H9 (cell line): ENCODE data around the gene SDR39U1. TPM values are rescaled to one million over a fixed set of nuclear protein-coding genes. Genes with fewer than 3 reads are reported as not detected.

ENCODE experiments used
- DNase-seq: peaks from one replicate; pipeline ENCODE4 v3.0.0-alpha.2; 2017
- H2AFZ ChIP-seq: one replicate; pipeline ENCODE4 v1.6.1; 2013; ENCODE audit warnings: mild to moderate bottlenecking, low read length, control low read depth, moderate library complexity
- H2AK5ac ChIP-seq: 2 replicates; pipeline ENCODE4 v1.6.1; 2013; ENCODE audit warnings: low read length, control low read depth, mixed read lengths; ENCODE audit not compliant: insufficient read length
- H2BK120ac ChIP-seq: one replicate; pipeline ENCODE4 v1.6.1; 2013; ENCODE audit warnings: low read depth, mild to moderate bottlenecking, low read length, control low read depth, inconsistent platforms; ENCODE audit not compliant: poor library complexity, severe bottlenecking
- H2BK12ac ChIP-seq: 2 replicates; pipeline ENCODE4 v1.6.1; 2013; ENCODE audit warnings: low read length, control low read depth, mixed read lengths, low read depth; ENCODE audit not compliant: insufficient read length
- H2BK15ac ChIP-seq: 2 replicates; pipeline ENCODE4 v1.6.1; 2013; ENCODE audit warnings: low read depth, low read length, control low read depth
- H2BK20ac ChIP-seq: one replicate; pipeline ENCODE4 v1.6.1; 2013; ENCODE audit warnings: low read depth, mild to moderate bottlenecking, low read length, control low read depth, inconsistent platforms; ENCODE audit not compliant: poor library complexity, severe bottlenecking
- H2BK5ac ChIP-seq: 2 replicates; pipeline ENCODE4 v1.6.1; 2013; ENCODE audit warnings: low read length, control low read depth, mixed read lengths; ENCODE audit not compliant: insufficient read length
- H3K14ac ChIP-seq: 2 replicates; pipeline ENCODE4 v1.6.1; 2013; ENCODE audit warnings: low read length, control low read depth; ENCODE audit not compliant: insufficient read depth
- H3K18ac ChIP-seq: 2 replicates; pipeline ENCODE4 v1.6.1; 2013; ENCODE audit warnings: low read depth, mild to moderate bottlenecking, mixed read lengths, low read length, control low read depth; ENCODE audit not compliant: insufficient read length
- H3K23ac ChIP-seq: 2 replicates; pipeline ENCODE4 v1.6.1; 2013; ENCODE audit warnings: low read length, control low read depth, mixed read lengths, low read depth; ENCODE audit not compliant: insufficient read length
- H3K23me2 ChIP-seq: 2 replicates; pipeline ENCODE4 v1.6.1; 2013; ENCODE audit warnings: low read depth, mild to moderate bottlenecking, mixed read lengths, low read length, control low read depth; ENCODE audit not compliant: insufficient read length, poor library complexity, severe bottlenecking
- H3K27ac ChIP-seq: 2 replicates; pipeline ENCODE4 v1.5.1; 2013; ENCODE audit warnings: low read length, control low read depth, mixed read lengths, low read depth; ENCODE audit not compliant: insufficient read length
- H3K27me3 ChIP-seq: 2 replicates; pipeline ENCODE4 v1.6.1; 2013; ENCODE audit warnings: low read length, control low read depth, inconsistent platforms; ENCODE audit not compliant: insufficient read depth
- H3K4ac ChIP-seq: 2 replicates; pipeline ENCODE4 v1.6.1; 2013; ENCODE audit warnings: low read depth, mild to moderate bottlenecking, control low read depth, inconsistent platforms, low read length, moderate library complexity
- H3K4me1 ChIP-seq: 2 replicates; pipeline ENCODE4 v1.6.1; 2013; ENCODE audit warnings: low read length, control low read depth, inconsistent platforms; ENCODE audit not compliant: insufficient read depth
- H3K4me2 ChIP-seq: 2 replicates; pipeline ENCODE4 v1.6.1; 2013; ENCODE audit warnings: low read length, control low read depth, mixed read lengths; ENCODE audit not compliant: insufficient read length, insufficient read depth
- H3K56ac ChIP-seq: 2 replicates; pipeline ENCODE4 v1.6.1; 2013; ENCODE audit warnings: low read depth, mild to moderate bottlenecking, mixed read lengths, low read length, control low read depth; ENCODE audit not compliant: insufficient read length
- H3K79me1 ChIP-seq: 2 replicates; pipeline ENCODE4 v1.6.1; 2013; ENCODE audit warnings: low read depth, mild to moderate bottlenecking, moderate library complexity, low read length, control low read depth, inconsistent platforms; ENCODE audit not compliant: insufficient read depth, poor library complexity, severe bottlenecking
- H3K79me2 ChIP-seq: 2 replicates; pipeline ENCODE4 v1.6.1; 2013; ENCODE audit warnings: low read length, control low read depth, inconsistent platforms; ENCODE audit not compliant: insufficient read depth
- H3K9ac ChIP-seq: 2 replicates; pipeline ENCODE4 v1.6.1; 2013; ENCODE audit warnings: low read length, control low read depth, mixed read lengths; ENCODE audit not compliant: insufficient read length; ENCODE audit errors: extremely low read depth
- H3K9me3 ChIP-seq: one replicate; pipeline ENCODE4 v1.6.1; 2013; ENCODE audit warnings: low read depth, low read length, inconsistent platforms; ENCODE audit not compliant: control insufficient read depth
- H3T11ph ChIP-seq: one replicate; pipeline ENCODE4 v1.6.1; 2013; ENCODE audit warnings: mild to moderate bottlenecking, low read length, control low read depth, inconsistent platforms
- H4K20me1 ChIP-seq: one replicate; pipeline ENCODE4 v1.6.1; 2013; ENCODE audit not compliant: control insufficient read depth, insufficient read length, insufficient read depth
- H4K5ac ChIP-seq: 2 replicates; pipeline ENCODE4 v1.6.1; 2013; ENCODE audit warnings: low read depth, mild to moderate bottlenecking, mixed read lengths, low read length, control low read depth; ENCODE audit not compliant: insufficient read length
- H4K8ac ChIP-seq: replicated peaks from 2 replicates; pipeline ENCODE4 v1.6.1; 2013; ENCODE audit warnings: low read length, control low read depth, mixed read lengths, low read depth; ENCODE audit not compliant: insufficient read length
- H4K91ac ChIP-seq: 2 replicates; pipeline ENCODE4 v1.6.1; 2013; ENCODE audit warnings: low read depth, mild to moderate bottlenecking, moderate library complexity, mixed read lengths, low read length, control low read depth; ENCODE audit not compliant: insufficient read length
- H3K27ac Mint-ChIP-seq, 3 experiments: 2 replicates in 2 of 3; 3 replicates in 1 of 3; pipeline ENCODE4 v1.8.0; 2020 to 2021; ENCODE audit warnings: mixed read lengths in 3 of 3, mild to moderate bottlenecking in 1 of 3, moderate library complexity in 1 of 3
- H3K27me3 Mint-ChIP-seq: 2 replicates; pipeline ENCODE4 v1.8.0; 2021; ENCODE audit warnings: low read depth, mild to moderate bottlenecking, moderate library complexity, mixed read lengths
- H3K36me3 Mint-ChIP-seq, 3 experiments: 2 replicates in 2 of 3; 3 replicates in 1 of 3; pipeline ENCODE4 v1.8.0; 2020 to 2021; ENCODE audit warnings: low read depth in 3 of 3, mixed read lengths in 3 of 3; ENCODE audit not compliant: insufficient read depth in 1 of 3
- H3K4me1 Mint-ChIP-seq, 2 experiments: 2 replicates each; pipeline ENCODE4 v1.8.0; 2020; ENCODE audit warnings: mixed read lengths in 2 of 2
- H3K4me3 Mint-ChIP-seq, 2 experiments: 2 replicates in 1 of 2; 3 replicates in 1 of 2; pipeline ENCODE4 v1.8.0; 2020 to 2021; ENCODE audit warnings: mild to moderate bottlenecking in 2 of 2, mixed read lengths in 2 of 2, moderate library complexity in 1 of 2
- H3K9me3 Mint-ChIP-seq, 2 experiments: 2 replicates in 1 of 2; 3 replicates in 1 of 2; pipeline ENCODE4 v1.8.0; 2020; ENCODE audit warnings: mild to moderate bottlenecking in 2 of 2, mixed read lengths in 2 of 2, moderate library complexity in 1 of 2
- CTCF ChIP-seq: fragments of 200-600 bp; sonication (generic); conservative IDR thresholded peaks from 3 replicates; pipeline ENCODE4 v1.8.0; 2021; ENCODE audit warnings: antibody characterized with exemption, mild to moderate bottlenecking
- WGBS: extraction: QIAGEN DNeasy Blood & Tissue Kit; methylation state at CpG from one replicate; pipeline ENCODE4 v1.1.7; 2013; ENCODE audit warnings: missing lambda C conversion rate, low lambda C conversion rate, mixed read lengths; ENCODE audit not compliant: insufficient read length; ENCODE audit errors: extremely low coverage; 5-methylcytosine and 5-hydroxymethylcytosine counted together
- total RNA-seq: library from RNA; stranded (reverse); gene quantifications from 2 replicates; pipeline ENCODE4 v1.2.1, GENCODE V29; 2021

The SDR39U1 gene
- total RNA-seq, 1 experiment from 2014 or later = 56.2 TPM

GRCh38 chr14:24414077-24414476, 28.5 kb downstream of the SDR39U1 start:
- peaks cover 15 to 33% (median 24%) of the 10 kb centered on the region in 3 experiments; a peak in 6 of 7 replicates for H3K36me3 Mint-ChIP-seq
- no peaks in the 10 kb centered on the region for H3K9me3 Mint-ChIP-seq
- Histone ChIP-seq H3K23me2 (no peaks in the 10 kb centered on the region), H3K79me1 (no peaks in the 10 kb centered on the region), H3T11ph (no peak overlapping the region), H4K8ac (no peak overlapping the region), H2BK20ac (no peak overlapping the region), H2AK5ac (no peak overlapping the region), H3K27ac (no peak overlapping the region), H4K5ac (no peak overlapping the region), H2AFZ (no peak overlapping the region), H3K4me1 (no peaks in the 10 kb centered on the region), H2BK12ac (no peak overlapping the region), H3K79me2 (no peaks in the 10 kb centered on the region), H3K27me3 (no peaks in the 10 kb centered on the region; the same call in 1 of the 2 replicates), H3K14ac (no peak overlapping the region), H3K18ac (no peak overlapping the region), H2BK15ac (no peak overlapping the region), H3K4me2 (no peak overlapping the region), H3K4ac (no peak overlapping the region), H2BK120ac (no peak overlapping the region), H3K9ac (no peak overlapping the region), H3K9me3 (no peaks in the 10 kb centered on the region), H4K20me1 (no peaks in the 10 kb centered on the region), H3K56ac (no peak overlapping the region), H2BK5ac (no peak overlapping the region), H3K23ac (no peak overlapping the region), H4K91ac (no peak overlapping the region)
- no peak overlapping the region for H3K4me3 Mint-ChIP-seq
- no peak overlapping the region for H3K27ac Mint-ChIP-seq
- no peak for DNase-seq
- no peak for TF ChIP-seq CTCF
- no CpG with 5 or more reads among the region's 1 CpG for WGBS
- peaks cover 8% of the 10 kb centered on the region for H3K27me3 Mint-ChIP-seq
- H3K4me1 Mint-ChIP-seq = peaks cover 2 to 3% of the 10 kb centered on the region in 2 experiments; a peak in 1 of 4 replicates
